HG03378 (cell line): ENCODE measurements around the gene C1orf226.
"Not testable (repeated sequence)": the region's sequence is repeated elsewhere in the genome, so short reads cannot be mapped to it uniquely, and the experiment has no call there.

Experiments used
- ATAC-seq: cut with Tn5 transposase; IDR thresholded peaks from one replicate; pipeline ENCODE4 v1.9.1; 2021; ENCODE audit warnings: mild to moderate bottlenecking, moderate library complexity; ENCODE audit not compliant: unreplicated experiment

C1orf226 gene

GRCh38 chr1:162381383-162381782 is at the start of gene C1orf226:
Gene C1orf226 (plus strand): TSS chr1:162381728. CDS start chr1:162381902, 174 bp downstream.
- ATAC-seq: no peak

GRCh38 chr1:162333991-162334390 is 47.5 kb upstream of the C1orf226 start:
- ATAC-seq: no peak

GRCh38 chr1:162335126-162335525 is 46.4 kb upstream of the C1orf226 start:
- no peak for ATAC-seq

GRCh38 chr1:162336621-162337285 is 44.8 kb upstream of the C1orf226 start:
- ATAC-seq: no peak

GRCh38 chr1:162342452-162342983 is 39.0 kb upstream of the C1orf226 start:
- no peak for ATAC-seq

GRCh38 chr1:162343470-162343869 is 38.1 kb upstream of the C1orf226 start:
- no peak for ATAC-seq

GRCh38 chr1:162347281-162347680 is 34.2 kb upstream of the C1orf226 start:
- ATAC-seq: no peak

GRCh38 chr1:162349635-162350330 is 31.7 kb upstream of the C1orf226 start:
- ATAC-seq: no peak

GRCh38 chr1:162351246-162351842 is 30.2 kb upstream of the C1orf226 start:
- no peak for ATAC-seq

GRCh38 chr1:162351874-162352273 is 29.7 kb upstream of the C1orf226 start:
- ATAC-seq: not testable (repeated sequence)

GRCh38 chr1:162353078-162353477 is 28.4 kb upstream of the C1orf226 start:
- no peak for ATAC-seq

GRCh38 chr1:162353702-162354101 is 27.8 kb upstream of the C1orf226 start:
- no peak for ATAC-seq

GRCh38 chr1:162357681-162358266 is 23.8 kb upstream of the C1orf226 start:
- no peak for ATAC-seq

GRCh38 chr1:162358928-162359327 is 22.6 kb upstream of the C1orf226 start:
- ATAC-seq: no peak

GRCh38 chr1:162359523-162360236 is 21.8 kb upstream of the C1orf226 start:
- no peak for ATAC-seq

- no peak for ATAC-seq
These were observed 21.2 kb upstream of the C1orf226 start for GRCh38 chr1:162360237-162360873.

GRCh38 chr1:162360874-162361260 is 20.7 kb upstream of the C1orf226 start:
- ATAC-seq: no peak

GRCh38 chr1:162361349-162361748 is 20.2 kb upstream of the C1orf226 start:
- ATAC-seq: peak; percentile 21

GRCh38 chr1:162363823-162364222 is 17.7 kb upstream of the C1orf226 start:
- no peak for ATAC-seq

- no peak for ATAC-seq
These were observed 17.0 kb upstream of the C1orf226 start for GRCh38 chr1:162364498-162364897.
